ENCODE measurements around the gene CYP4V2.

The CYP4V2 gene

DNA sequence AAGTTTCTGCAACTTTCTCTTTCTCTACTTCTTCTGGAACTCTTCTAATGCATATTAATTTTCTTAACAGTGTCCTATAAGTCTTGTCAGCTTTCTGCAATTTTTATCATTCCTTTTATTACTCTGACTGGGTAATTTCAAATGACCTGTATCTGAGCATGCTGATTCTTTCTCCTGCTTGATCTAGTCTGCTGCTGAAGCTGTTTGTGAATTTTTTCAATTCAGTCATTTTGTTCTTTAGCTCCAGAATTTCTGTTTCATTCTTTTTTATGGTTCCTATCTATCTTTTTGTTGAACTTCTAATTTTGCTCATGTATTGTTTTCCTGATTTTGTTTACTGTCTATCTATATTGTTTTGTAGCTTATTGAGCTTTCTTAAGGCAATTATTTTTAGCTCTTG, 34.5 kb downstream of the CYP4V2 start:
- no peaks in the 10 kb centered on the region; the same call in 1 of the 2 replicates for H3K9me3 ChIP-seq (ENCODE audit: low read length)
- H3F3A ChIP-seq (ENCODE audit: insufficient read depth, low read length): no peaks in the 10 kb centered on the region
- no peaks in the 10 kb centered on the region for H3K36me3 ChIP-seq (ENCODE audit: insufficient read depth, low read length)
- TF ChIP-seq, protein P1, sequence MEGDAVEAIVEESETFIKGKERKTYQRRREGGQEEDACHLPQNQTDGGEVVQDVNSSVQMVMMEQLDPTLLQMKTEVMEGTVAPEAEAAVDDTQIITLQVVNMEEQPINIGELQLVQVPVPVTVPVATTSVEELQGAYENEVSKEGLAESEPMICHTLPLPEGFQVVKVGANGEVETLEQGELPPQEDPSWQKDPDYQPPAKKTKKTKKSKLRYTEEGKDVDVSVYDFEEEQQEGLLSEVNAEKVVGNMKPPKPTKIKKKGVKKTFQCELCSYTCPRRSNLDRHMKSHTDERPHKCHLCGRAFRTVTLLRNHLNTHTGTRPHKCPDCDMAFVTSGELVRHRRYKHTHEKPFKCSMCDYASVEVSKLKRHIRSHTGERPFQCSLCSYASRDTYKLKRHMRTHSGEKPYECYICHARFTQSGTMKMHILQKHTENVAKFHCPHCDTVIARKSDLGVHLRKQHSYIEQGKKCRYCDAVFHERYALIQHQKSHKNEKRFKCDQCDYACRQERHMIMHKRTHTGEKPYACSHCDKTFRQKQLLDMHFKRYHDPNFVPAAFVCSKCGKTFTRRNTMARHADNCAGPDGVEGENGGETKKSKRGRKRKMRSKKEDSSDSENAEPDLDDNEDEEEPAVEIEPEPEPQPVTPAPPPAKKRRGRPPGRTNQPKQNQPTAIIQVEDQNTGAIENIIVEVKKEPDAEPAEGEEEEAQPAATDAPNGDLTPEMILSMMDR (IDR thresholded peaks at IDR 0.05; ENCODE audit: low read length): no peak
- no peak for TF ChIP-seq EZH2 (IDR thresholded peaks at IDR 0.05; ENCODE audit: borderline replicate concordance, low read length)
- H3K27ac ChIP-seq (ENCODE audit: low read depth, low read length, poor library complexity, severe bottlenecking): no peak overlapping the region
- no peak overlapping the region for H3K9ac ChIP-seq (ENCODE audit: low read length)
- H3K4me2 ChIP-seq (ENCODE audit: low read length): no peak overlapping the region
- no peaks in the 10 kb centered on the region for H3K4me1 ChIP-seq (ENCODE audit: insufficient read depth, low read length, severe bottlenecking)
- H2AFZ ChIP-seq (ENCODE audit: low read length): no peak overlapping the region
- H3K4me3 ChIP-seq (ENCODE audit: low read depth, low read length, poor library complexity, severe bottlenecking): no peak overlapping the region
- no peaks in the 10 kb centered on the region for H3K79me2 ChIP-seq (ENCODE audit: insufficient read depth, low read length)
- H3K9me2 ChIP-seq (ENCODE audit: low read depth, low read length): no peaks in the 10 kb centered on the region
- H4K20me1 ChIP-seq (ENCODE audit: insufficient read depth, low read length): no peaks in the 10 kb centered on the region
- no peaks in the 10 kb centered on the region for H3K27me3 ChIP-seq (ENCODE audit: insufficient read depth, low read length)

DNA sequence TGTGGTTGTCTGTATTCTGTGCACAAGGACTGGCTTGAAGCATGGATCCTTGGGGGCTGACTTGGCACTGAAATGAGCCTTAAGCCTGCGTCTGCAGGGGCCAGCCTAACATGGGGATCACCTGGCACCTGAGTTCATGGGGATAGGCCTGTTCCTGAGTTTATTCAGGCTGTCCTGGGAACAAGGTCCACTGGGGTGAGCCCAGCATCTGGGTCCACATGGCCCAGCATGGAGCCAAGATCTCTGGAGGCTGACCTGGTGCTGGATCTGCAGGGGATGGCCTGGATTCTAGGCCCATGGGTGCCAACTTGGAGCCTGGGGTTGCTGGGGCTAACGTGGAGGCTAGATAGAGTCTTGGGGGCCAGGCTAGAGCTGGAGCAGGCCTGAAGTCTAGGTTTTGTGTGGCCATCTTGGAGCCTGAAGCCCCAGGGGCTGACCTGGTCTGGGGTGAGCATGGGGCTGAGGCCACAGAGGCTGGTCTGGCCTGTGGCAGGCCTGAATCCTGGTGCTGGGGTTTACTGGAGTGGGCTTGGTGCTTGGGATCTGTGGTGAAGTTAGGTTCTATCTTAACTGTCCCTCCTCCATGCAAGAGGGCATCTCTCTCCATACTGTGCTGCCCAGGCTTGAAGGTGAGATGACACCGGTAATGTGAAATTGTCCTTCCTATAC, 35.3 kb downstream of the CYP4V2 start:
- Histone ChIP-seq H3K4me2 (ENCODE audit: low read length) (no peak overlapping the region), H3K4me3 (ENCODE audit: low read depth, low read length, poor library complexity, severe bottlenecking) (no peak overlapping the region), H3K9me2 (ENCODE audit: low read depth, low read length) (no peaks in the 10 kb centered on the region), H4K20me1 (ENCODE audit: insufficient read depth, low read length) (no peaks in the 10 kb centered on the region), H3K79me2 (ENCODE audit: insufficient read depth, low read length) (no peaks in the 10 kb centered on the region), H3F3A (ENCODE audit: insufficient read depth, low read length) (no peaks in the 10 kb centered on the region), H3K27ac (ENCODE audit: low read depth, low read length, poor library complexity, severe bottlenecking) (no peak overlapping the region), H3K4me1 (ENCODE audit: insufficient read depth, low read length, severe bottlenecking) (no peaks in the 10 kb centered on the region), H3K36me3 (ENCODE audit: insufficient read depth, low read length) (no peaks in the 10 kb centered on the region), H3K9ac (ENCODE audit: low read length) (no peak overlapping the region), H3K9me3 (ENCODE audit: low read length) (no peaks in the 10 kb centered on the region; the same call in 1 of the 2 replicates), H2AFZ (ENCODE audit: low read length) (no peak overlapping the region), H3K27me3 (ENCODE audit: insufficient read depth, low read length) (no peaks in the 10 kb centered on the region)
- TF ChIP-seq EZH2 (IDR thresholded peaks at IDR 0.05; ENCODE audit: borderline replicate concordance, low read length): no peak
- TF ChIP-seq, protein P1 (IDR thresholded peaks at IDR 0.05; ENCODE audit: low read length): no peak

DNA sequence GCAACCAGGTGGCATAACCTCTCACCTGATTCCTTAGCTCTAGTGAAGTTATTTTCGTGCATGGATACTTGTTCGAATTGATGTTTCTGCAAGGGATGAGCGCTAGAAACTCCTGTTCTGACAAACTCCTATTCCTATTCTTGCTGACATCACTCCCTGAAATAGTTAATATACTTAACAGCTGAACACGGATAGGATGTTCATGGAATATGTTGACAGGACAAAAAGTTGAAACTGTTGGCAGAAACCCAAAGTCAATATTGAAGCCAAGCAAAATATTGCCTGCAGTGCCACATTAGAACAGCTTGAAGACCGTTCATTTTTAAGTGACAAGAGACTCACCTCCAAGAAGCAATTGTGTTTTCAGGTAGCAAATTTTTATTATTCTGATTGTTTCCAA, 35.9 kb downstream of the CYP4V2 start, which contains the start of gene KLKB1:
TSS of gene KLKB1 (plus strand) at position 287 of the 400 bp plus-strand sequence. CDS start 689 bp downstream, outside the sequence.
- Histone ChIP-seq H3K9me2 (ENCODE audit: low read depth, low read length) (no peaks in the 10 kb centered on the region), H3K27ac (ENCODE audit: low read depth, low read length, poor library complexity, severe bottlenecking) (no peak within 1 kb of the TSS), H3K36me3 (ENCODE audit: insufficient read depth, low read length) (no peaks in the 10 kb centered on the region), H4K20me1 (ENCODE audit: insufficient read depth, low read length) (no peaks in the 10 kb centered on the region), H3K4me1 (ENCODE audit: insufficient read depth, low read length, severe bottlenecking) (no peaks in the 10 kb centered on the region), H3K9me3 (ENCODE audit: low read length) (no peaks in the 10 kb centered on the region; the same call in 1 of the 2 replicates), H3K79me2 (ENCODE audit: insufficient read depth, low read length) (no peaks in the 10 kb centered on the region), H3F3A (ENCODE audit: insufficient read depth, low read length) (no peaks in the 10 kb centered on the region), H3K27me3 (ENCODE audit: insufficient read depth, low read length) (no peaks in the 10 kb centered on the region), H3K9ac (ENCODE audit: low read length) (no peak within 1 kb of the TSS), H3K4me3 (ENCODE audit: low read depth, low read length, poor library complexity, severe bottlenecking) (no peak within 1 kb of the TSS), H3K4me2 (ENCODE audit: low read length) (no peak within 1 kb of the TSS), H2AFZ (ENCODE audit: low read length) (no peak within 1 kb of the TSS)
- TF ChIP-seq, protein P1 (IDR thresholded peaks at IDR 0.05; ENCODE audit: low read length): no peak
- no peak for TF ChIP-seq EZH2 (IDR thresholded peaks at IDR 0.05; ENCODE audit: borderline replicate concordance, low read length)

All from OCI-LY1 (cell line).